ENCODE data around the gene VSTM4. TPM values are rescaled to one million over a fixed set of nuclear protein-coding genes. Genes with fewer than 3 reads are reported as not detected.

Gene VSTM4
- polyA plus RNA-seq, 1 donor (not counting 4 experiments of a cell fraction or from before 2014, with no cell fraction given), result not detected

- dilution Hi-C loops (cut with MboI; ENCODE audit: extremely low pct_ligation_motif_present, low sequenced_read_pairs), result no loop called here
- FAIRE-seq (no peak), DNase-seq (ENCODE audit: low read depth, low spot score) (no peak)
- Histone ChIP-seq H3K9me3 (ENCODE audit: control insufficient read depth, low read depth, low read length) (no peaks in the 10 kb centered on the region), H3K4me3 (ENCODE audit: control insufficient read depth in 2 of 3, extremely low read depth in 1 of 3, insufficient read depth in 2 of 3, low read depth in 1 of 3, low read length in 3 of 3) (no peak overlapping the region), H3K27me3 (ENCODE audit: control insufficient read depth, extremely low read depth, insufficient read depth, low read length) (no peaks in the 10 kb centered on the region), H3K36me3 (ENCODE audit: control insufficient read depth in 2 of 2, extremely low read depth in 1 of 2, insufficient read depth in 2 of 2, low read length in 2 of 2) (no peaks in the 10 kb centered on the region), H4K20me1 (ENCODE audit: control insufficient read depth, extremely low read depth, insufficient read depth, low read length) (no peaks in the 10 kb centered on the region), H3K4me1 (ENCODE audit: control insufficient read depth, extremely low read depth, insufficient read depth, low read length) (no peaks in the 10 kb centered on the region), H3K4me2 (ENCODE audit: control insufficient read depth, extremely low read depth, insufficient read depth, low read depth, low read length) (no peak overlapping the region), H2AFZ (ENCODE audit: control insufficient read depth, low read length) (no peak overlapping the region), H3K27ac (ENCODE audit: control insufficient read depth, insufficient read depth, low read length) (no peak overlapping the region), H3K9ac (ENCODE audit: control insufficient read depth, extremely low read depth, insufficient read depth, low read length) (no peak overlapping the region), H3K79me2 (ENCODE audit: control insufficient read depth, insufficient read depth, low read length) (no peaks in the 10 kb centered on the region), H3K9me1 (ENCODE audit: control insufficient read depth, extremely low read depth, insufficient read depth, low read length) (no peaks in the 10 kb centered on the region)
- TF ChIP-seq EZH2 (IDR thresholded peaks at IDR 0.05; ENCODE audit: low read length) (no peak), CTCF (optimal IDR thresholded peaks at IDR 0.05 in 1 of 3, IDR thresholded peaks at IDR 0.05 in 1 of 3, conservative IDR thresholded peaks at IDR 0.05 in 1 of 3; ENCODE audit: extremely low read depth in 1 of 3, insufficient read depth in 2 of 3, low read length in 3 of 3) (no peak)
Observed at GRCh38 chr10:49157229-49157628, 41.9 kb upstream of the VSTM4 start.

GRCh38 chr10:49154641-49155040 lies 39.3 kb upstream of the VSTM4 start:
- no peak overlapping the region for H3K4me2 ChIP-seq (ENCODE audit: control insufficient read depth, extremely low read depth, insufficient read depth, low read depth, low read length)
- H3K9me3 ChIP-seq (ENCODE audit: control insufficient read depth, low read depth, low read length), result no peaks in the 10 kb centered on the region
- H3K9me1 ChIP-seq (ENCODE audit: control insufficient read depth, extremely low read depth, insufficient read depth, low read length), result no peaks in the 10 kb centered on the region
- H3K27me3 ChIP-seq (ENCODE audit: control insufficient read depth, extremely low read depth, insufficient read depth, low read length), result peaks cover 8% of the 10 kb centered on the region
- TF ChIP-seq CTCF (optimal IDR thresholded peaks at IDR 0.05 in 1 of 3, IDR thresholded peaks at IDR 0.05 in 1 of 3, conservative IDR thresholded peaks at IDR 0.05 in 1 of 3; ENCODE audit: extremely low read depth in 1 of 3, insufficient read depth in 2 of 3, low read length in 3 of 3) (no peak), EZH2 (IDR thresholded peaks at IDR 0.05; ENCODE audit: low read length) (no peak)
- no peaks in the 10 kb centered on the region for H3K79me2 ChIP-seq (ENCODE audit: control insufficient read depth, insufficient read depth, low read length)
- no peak for DNase-seq (ENCODE audit: low read depth, low spot score)
- no peak for FAIRE-seq
- no peak overlapping the region for H2AFZ ChIP-seq (ENCODE audit: control insufficient read depth, low read length)
- no peak overlapping the region for H3K9ac ChIP-seq (ENCODE audit: control insufficient read depth, extremely low read depth, insufficient read depth, low read length)
- H3K36me3 ChIP-seq (ENCODE audit: control insufficient read depth in 2 of 2, extremely low read depth in 1 of 2, insufficient read depth in 2 of 2, low read length in 2 of 2), result no peaks in the 10 kb centered on the region
- H3K4me1 ChIP-seq (ENCODE audit: control insufficient read depth, extremely low read depth, insufficient read depth, low read length), result no peaks in the 10 kb centered on the region
- no peak overlapping the region for H3K4me3 ChIP-seq (ENCODE audit: control insufficient read depth in 2 of 3, extremely low read depth in 1 of 3, insufficient read depth in 2 of 3, low read depth in 1 of 3, low read length in 3 of 3)
- no peak overlapping the region for H3K27ac ChIP-seq (ENCODE audit: control insufficient read depth, insufficient read depth, low read length)
- dilution Hi-C loops (cut with MboI; ENCODE audit: extremely low pct_ligation_motif_present, low sequenced_read_pairs), result no loop called here
- H4K20me1 ChIP-seq (ENCODE audit: control insufficient read depth, extremely low read depth, insufficient read depth, low read length), result no peaks in the 10 kb centered on the region
